CD4-positive, alpha-beta T cell treated with Interleukin-4 for 4 hours (primary cell): ENCODE data around the gene PATL2.
"Not testable (repeated sequence)": the region's sequence is repeated elsewhere in the genome, so short reads cannot be mapped to it uniquely, and the experiment has no call there.

ENCODE experiments used
- DNase-seq: peaks from one replicate; pipeline ENCODE4 v3.0.0-alpha.2; 2020

The PATL2 gene

DNA sequence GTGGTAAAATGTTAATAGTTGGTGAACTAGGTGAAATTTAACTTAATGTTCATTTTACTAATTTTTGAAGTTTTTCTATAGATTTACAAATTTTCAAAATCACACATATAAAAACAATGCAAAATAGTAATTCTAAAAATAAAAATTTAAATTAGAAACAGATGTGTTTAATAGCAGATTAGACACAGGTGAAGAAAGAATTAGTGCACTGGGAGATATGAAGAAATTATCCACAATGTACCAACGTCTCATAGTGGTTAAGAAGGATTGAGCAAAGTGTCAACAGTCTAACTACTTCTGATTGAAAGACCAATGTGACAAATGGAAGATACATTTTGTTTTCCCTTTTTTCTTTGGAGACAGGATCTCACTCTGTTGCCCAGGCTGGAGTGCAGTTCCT is 74.1 kb downstream of the PATL2 start:
- no peak for DNase-seq

GRCh38 chr15:44633603-44634002 is 77.5 kb downstream of the PATL2 start:
- DNase-seq: no peak

GRCh38 chr15:44625286-44625685 is 85.8 kb downstream of the PATL2 start:
- not testable (repeated sequence) for DNase-seq

GRCh38 chr15:44623178-44623577 is 87.9 kb downstream of the PATL2 start:
- DNase-seq: no peak

DNA sequence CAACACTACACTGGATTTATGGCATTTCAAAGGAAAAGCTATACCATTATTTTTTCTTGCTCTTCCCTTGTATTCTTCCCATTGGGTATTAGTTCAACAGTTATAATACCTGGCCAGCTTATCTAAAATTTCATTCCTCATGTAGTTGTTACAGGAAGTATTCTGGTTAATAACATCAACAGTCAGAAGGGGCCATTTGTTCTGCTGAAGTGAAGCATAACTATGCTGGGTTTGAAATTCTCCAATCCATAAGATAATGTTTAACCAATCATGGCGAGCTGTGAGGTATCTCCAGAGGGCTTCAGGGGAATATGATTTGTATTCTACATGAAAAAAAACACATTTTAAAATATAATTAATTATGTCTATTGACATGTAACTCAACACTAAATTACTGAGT is 91.0 kb downstream of the PATL2 start:
- DNase-seq: no peak

DNA sequence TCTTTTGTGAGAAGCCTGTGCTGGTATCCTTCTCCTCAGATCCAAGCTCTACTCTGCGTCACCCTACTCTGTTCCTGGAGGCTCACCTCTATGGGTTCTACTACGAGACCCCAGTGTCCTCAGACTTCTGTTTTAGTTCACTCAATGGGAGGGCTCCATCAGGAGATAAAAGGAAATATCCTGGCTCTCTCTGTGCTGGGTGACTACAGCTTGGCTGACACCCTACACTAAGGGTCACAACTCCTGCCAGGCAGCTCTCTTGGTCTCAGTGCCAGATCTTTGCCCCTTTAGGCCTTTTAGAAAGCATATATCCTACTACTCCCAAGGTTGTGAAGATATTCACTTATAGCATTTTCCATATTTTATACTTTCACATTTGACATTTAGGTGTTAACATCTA is 94.1 kb downstream of the PATL2 start:
- no peak for DNase-seq
